ENCODE data around the gene KSR1. TPM values are rescaled to one million over a fixed set of nuclear protein-coding genes. Genes with fewer than 3 reads are reported as not detected.

The KSR1 gene
- total and polyA plus RNA-seq, 2 of the 4 experiments (the other 2 are of a cell fraction) = 12.5 to 21.9 TPM

- Histone ChIP-seq H3K79me1 (ENCODE audit: low read depth in 1 of 2, low read length in 2 of 2) (peaks cover 44 to 97% of the 10 kb centered on the region in 2 experiments), H2BK5ac (ENCODE audit: low read depth, low read length, poor library complexity, severe bottlenecking) (no peak overlapping the region), H3K4me1 (ENCODE audit: control insufficient read depth, insufficient read depth, low read length) (peaks cover 26% of the 10 kb centered on the region), H3K36me3 (ENCODE audit: control insufficient read depth, insufficient read depth, low read length) (peaks cover 7% of the 10 kb centered on the region; the same call in 1 of the 2 replicates), H3K4ac (ENCODE audit: low read depth, low read length) (no peak overlapping the region), H3K27ac (ENCODE audit: insufficient read depth, low read length) (no peak overlapping the region), H2AFZ (replicated peaks; ENCODE audit: low read length, poor library complexity) (no peak overlapping the region), H3K14ac (replicated peaks; ENCODE audit: low read depth, low read length) (no peak overlapping the region), H3K9me3 (ENCODE audit: control insufficient read depth, insufficient read depth, low read length) (no peaks in the 10 kb centered on the region), H2AK9ac (replicated peaks; ENCODE audit: low read depth, low read length, poor library complexity) (no peak overlapping the region), H3K18ac (ENCODE audit: low read depth, low read length) (no peak overlapping the region), H2BK120ac (ENCODE audit: low read depth, low read length) (no peak overlapping the region), H2AK5ac (ENCODE audit: low read depth, low read length) (no peak overlapping the region), H4K20me1 (ENCODE audit: insufficient read depth, low read length) (peaks cover 100% of the 10 kb centered on the region), H3K4me3 (ENCODE audit: insufficient read depth, low read depth, low read length) (no peak overlapping the region), H4K8ac (ENCODE audit: low read depth in 2 of 2, low read length in 2 of 2) (no peak overlapping the region), H3K9ac (ENCODE audit: low read depth, low read length) (no peak overlapping the region), H3K23ac (ENCODE audit: low read depth, low read length) (no peak overlapping the region), H4K5ac (ENCODE audit: low read depth, low read length) (no peak overlapping the region), H2BK15ac (ENCODE audit: low read depth, low read length) (no peak overlapping the region), H3K56ac (ENCODE audit: extremely low read depth, insufficient read depth, low read length) (no peak overlapping the region), H3K4me2 (ENCODE audit: low read depth, low read length) (no peak overlapping the region), H3K9me1 (ENCODE audit: insufficient read depth, low read length) (peaks cover 40% of the 10 kb centered on the region), H4K91ac (ENCODE audit: insufficient read depth, low read depth, low read length) (no peak overlapping the region), H3K27me3 (ENCODE audit: control insufficient read depth, insufficient read depth, low read length) (no peaks in the 10 kb centered on the region), H2BK20ac (ENCODE audit: low read depth, low read length) (no peak overlapping the region)
- in situ Hi-C loops (cut with MboI; ENCODE audit: low sequenced_read_pairs) (no loop called here), dilution Hi-C loops (cut with HindIII; ENCODE audit: low sequenced_read_pairs, unreplicated experiment) (no loop called here), intact Hi-C loops (cut with micrococcal nuclease) (no loop called here)
- WGBS, 2 experiments (ENCODE audit: extremely low coverage in 2 of 2, insufficient read length in 1 of 2) = 87% methylated on average over 6 of the region's 14 CpGs; no CpG with 5 or more reads in 1 of the 2 experiments
- TF ChIP-seq RAD21 (IDR thresholded peaks at IDR 0.05; ENCODE audit: low read length) (no peak), ELK1 (IDR thresholded peaks at IDR 0.05; ENCODE audit: borderline replicate concordance, low read depth, low read length) (no peak), RCOR1 (IDR thresholded peaks at IDR 0.05; ENCODE audit: insufficient replicate concordance, low read length) (no peak), CEBPB (IDR thresholded peaks at IDR 0.05; ENCODE audit: low read depth, low read length) (no peak), USF2 (IDR thresholded peaks at IDR 0.05; ENCODE audit: low read depth, low read length) (no peak), RFX5 (IDR thresholded peaks at IDR 0.05; ENCODE audit: low read depth, low read length) (no peak), BHLHE40 (IDR thresholded peaks at IDR 0.05; ENCODE audit: low read depth, low read length) (no peak), MAFK (IDR thresholded peaks at IDR 0.05; ENCODE audit: low read depth, low read length) (no peak)
- CTCF ChIA-PET = no interaction called here
- DNase-seq = no peak
- POLR2A ChIA-PET (ENCODE audit: unreplicated experiment) = no interaction called here
- no peak for ATAC-seq (ENCODE audit: low read depth)
- no TSS peak for BruUV-seq (replicated peaks)
Observed at GRCh38 chr17:27475981-27476895, 20.0 kb downstream of the KSR1 start.
